IPS-NIHi11 (cell line): Measurements from ENCODE around the gene YPEL1.

Experiments
- DNase-seq: peaks from one replicate; pipeline ENCODE4 v3.0.0; 2012; ENCODE audit warnings: mixed read lengths, low spot score

The YPEL1 gene

DNA sequence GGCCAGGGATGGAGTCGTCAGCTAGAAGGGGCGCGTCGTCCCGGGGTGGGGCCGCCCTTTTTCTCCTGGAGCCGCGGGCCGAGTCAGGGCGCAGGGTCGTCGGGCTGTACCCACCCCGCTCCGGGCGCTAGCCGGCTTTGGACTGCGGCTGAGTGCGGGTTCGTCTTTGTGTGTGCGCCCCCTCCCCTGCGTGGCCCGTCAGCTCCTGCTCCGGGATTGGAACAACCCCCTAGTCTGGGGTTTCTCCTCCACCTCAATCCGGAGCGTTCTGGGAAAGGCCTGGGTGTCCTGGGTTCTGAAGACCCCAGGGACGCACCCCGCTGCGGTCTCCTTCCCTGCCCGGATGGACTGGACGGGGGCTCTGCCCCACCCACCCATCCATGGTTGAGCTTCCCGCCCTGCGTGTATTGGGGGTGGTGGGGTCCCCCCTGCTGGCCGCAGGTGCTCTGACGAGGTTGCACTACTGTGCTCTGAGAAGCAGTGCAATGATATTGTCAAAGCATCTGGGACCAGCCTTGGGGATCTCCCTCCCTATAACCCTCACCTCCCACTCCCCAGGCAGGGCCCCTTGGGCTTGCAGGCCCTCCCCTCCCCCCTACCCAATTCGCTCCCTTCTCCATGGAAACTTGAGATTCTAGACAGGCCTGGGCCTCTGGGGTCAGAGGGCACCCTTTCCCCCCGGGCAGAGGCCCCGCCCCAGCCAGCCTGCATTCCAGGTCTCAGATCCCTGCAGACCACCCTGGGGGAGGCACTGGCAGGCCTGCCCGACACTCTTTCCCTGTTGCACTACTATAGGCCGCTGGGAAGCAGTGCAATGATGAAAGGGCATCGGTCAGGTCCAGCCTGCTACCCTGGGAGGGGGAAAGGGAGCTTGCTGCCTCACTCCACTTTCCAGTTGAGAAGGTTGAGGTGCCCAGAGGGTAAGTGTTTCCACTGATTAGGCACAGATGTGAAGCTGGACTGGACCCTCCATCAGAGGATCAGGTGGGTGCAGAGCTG is 82.7 kb downstream of the YPEL1 start:
- DNase-seq, result peak; percentile 70

DNA sequence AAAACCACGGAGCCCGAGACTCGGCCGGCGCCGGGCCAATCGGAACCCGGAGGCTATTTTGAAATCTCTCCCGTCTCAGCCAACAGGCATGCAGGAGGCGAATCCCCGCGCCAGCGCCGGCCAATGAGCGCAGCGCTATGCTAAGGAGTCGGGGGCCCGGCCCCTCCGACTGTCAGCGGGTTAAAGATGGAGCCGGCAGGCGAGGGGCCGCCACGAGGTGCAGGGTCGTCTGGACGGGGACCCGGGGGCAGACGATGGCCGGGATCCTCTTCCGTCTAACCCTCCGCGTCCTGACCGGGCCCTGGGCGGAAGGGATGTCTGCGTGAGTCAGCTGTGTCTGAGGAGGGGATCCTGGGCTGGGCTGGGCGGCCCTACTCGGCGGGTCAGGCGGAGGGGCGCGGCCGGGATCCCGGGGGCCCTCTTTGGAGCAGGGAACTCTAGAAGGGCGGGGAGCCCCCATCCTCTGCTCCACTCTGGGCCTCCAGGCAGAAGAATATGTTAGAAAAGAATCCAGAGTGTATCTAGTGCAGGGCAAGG is 83.5 kb downstream of the YPEL1 start:
- DNase-seq, result peak; percentile 91

DNA sequence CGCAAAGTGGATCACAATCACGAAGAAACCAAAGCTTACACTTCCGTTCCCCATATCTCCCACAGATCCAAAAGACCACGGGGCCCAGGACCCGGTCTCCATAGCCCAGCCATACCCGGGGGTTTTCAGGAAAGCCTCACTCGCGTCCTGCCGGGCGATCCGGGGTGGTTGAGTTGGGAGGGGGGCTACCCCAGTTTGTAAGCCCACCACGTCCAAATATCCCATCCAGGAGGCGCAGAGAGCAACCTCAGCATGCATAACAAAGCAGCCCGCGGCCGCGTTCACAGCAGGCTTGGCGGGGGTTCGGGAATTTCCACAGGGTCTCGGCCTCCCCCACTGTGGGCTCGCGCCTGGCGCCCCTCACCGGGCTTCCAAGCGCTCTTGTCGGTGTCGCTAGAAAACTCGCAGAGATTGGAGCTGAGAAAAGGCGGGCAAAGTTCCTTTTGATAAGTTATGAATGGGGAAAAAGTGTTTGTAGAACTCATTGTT is 84.0 kb downstream of the YPEL1 start:
- peak; percentile 31 for DNase-seq

DNA sequence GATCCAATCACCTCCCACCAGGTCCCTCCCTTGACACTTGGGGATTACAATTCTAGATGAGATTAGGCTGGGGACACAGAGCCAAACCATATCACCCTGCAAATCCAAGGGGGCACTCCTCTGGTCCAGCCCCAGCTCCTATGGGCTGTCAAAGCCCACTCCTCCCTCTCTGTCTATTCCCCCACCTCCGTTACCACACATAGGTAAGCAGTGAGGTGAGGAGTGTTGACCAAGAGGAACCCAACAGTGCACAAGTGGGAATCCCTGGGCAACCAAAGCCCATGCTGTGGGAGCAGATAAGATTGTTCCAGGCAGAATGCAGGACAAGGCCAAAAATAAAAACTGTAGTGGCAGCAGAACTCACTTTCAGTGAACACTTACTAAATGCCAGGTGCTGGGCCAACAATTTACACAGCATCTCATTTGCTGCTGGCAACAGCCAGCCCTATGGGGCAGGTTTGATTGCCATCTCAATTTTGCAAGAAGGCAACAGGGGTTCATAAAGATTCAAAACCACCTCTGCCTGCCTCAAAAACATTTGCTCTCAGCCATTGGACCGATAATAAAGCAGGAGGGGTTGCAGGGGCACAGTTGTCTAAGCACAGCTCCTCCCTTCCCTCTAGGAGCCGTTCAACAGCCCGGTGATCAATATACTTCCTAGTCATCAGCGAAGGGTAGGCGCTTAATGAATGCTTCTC is 84.6 kb downstream of the YPEL1 start:
- DNase-seq, result no peak

DNA sequence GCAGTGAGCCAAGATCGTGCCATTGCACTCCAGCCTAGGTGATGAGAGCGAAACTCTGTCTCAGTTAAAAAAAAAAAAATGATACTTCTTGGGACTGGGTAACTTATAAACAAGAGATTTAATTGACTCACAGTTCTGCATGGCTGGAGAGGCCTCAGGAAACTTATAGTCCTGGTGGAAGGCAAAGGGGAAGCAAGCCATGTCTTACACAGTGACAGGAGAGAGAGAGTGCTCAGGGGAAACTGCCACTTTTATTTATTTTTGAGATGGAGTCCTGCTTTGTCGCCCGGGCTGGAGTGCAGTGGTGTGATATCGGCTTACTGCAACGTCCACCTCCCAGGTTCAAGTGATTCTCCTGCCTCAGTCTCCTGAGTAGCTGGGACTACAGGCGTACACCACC is 85.3 kb downstream of the YPEL1 start:
- no peak for DNase-seq
